PC-9 (cell line): ENCODE measurements around the gene SERINC4. TPM values are rescaled to one million over a fixed set of nuclear protein-coding genes. Genes with fewer than 3 reads are reported as not detected.

Experiments
- BruUV-seq: library from RNA; stranded (reverse); fragments of 400-500 nt; replicated peaks from 2 replicates; lab custom pipeline; 2021; lab: Mats Ljungman, UMichigan
- CTCF ChIA-PET: fragments of 300-600 bp; sonication (Branson Sonifier 250); formaldehyde crosslinking; loops from one replicate; lab custom pipeline; 2022; ENCODE audit warnings: antibody characterized with exemption; lab: Charles Lee
- POLR2A ChIA-PET: fragments of 300-600 bp; sonication (Branson Sonifier 250); formaldehyde crosslinking; loops from one replicate; lab custom pipeline; 2022; ENCODE audit warnings: antibody characterized with exemption; ENCODE audit not compliant: unreplicated experiment; lab: Charles Lee
- DNase-seq, 2 experiments: peaks; one replicate each; pipeline versions ENCODE4 v3.0.0 to v3.0.0-alpha.2; 2015 to 2022; ENCODE audit warnings: mixed read lengths in 1 of 2
- H2AFZ ChIP-seq: fragments of 200-600 bp; sonication (generic); 2 replicates; pipeline ENCODE4 v1.8.1; 2017; ENCODE audit warnings: antibody characterized with exemption
- H3F3A ChIP-seq: fragments of 200-600 bp; sonication (generic); 2 replicates; pipeline ENCODE4 v1.8.1; 2017; ENCODE audit warnings: antibody characterized with exemption, mild to moderate bottlenecking, low read depth; ENCODE audit not compliant: insufficient read depth
- H3K27ac ChIP-seq: fragments of 200-600 bp; sonication (generic); 2 replicates; pipeline ENCODE4 v1.6.1; 2016; ENCODE audit warnings: mixed run types
- H3K27me3 ChIP-seq: fragments of 200-600 bp; sonication (generic); 2 replicates; pipeline ENCODE4 v1.6.1; 2016; ENCODE audit warnings: low read depth, mixed run types; ENCODE audit not compliant: insufficient read depth
- H3K36me3 ChIP-seq: fragments of 200-600 bp; sonication (generic); 2 replicates; pipeline ENCODE4 v1.6.1; 2016; ENCODE audit warnings: low read depth, mixed run types
- H3K4me1 ChIP-seq: fragments of 200-600 bp; sonication (generic); replicated peaks from 2 replicates; pipeline ENCODE4 v1.6.1; 2016; ENCODE audit warnings: mixed run types; ENCODE audit not compliant: insufficient read depth
- H3K4me2 ChIP-seq: fragments of 200-600 bp; sonication (generic); 2 replicates; pipeline ENCODE4 v1.6.1; 2017; ENCODE audit warnings: mixed run types
- H3K4me3 ChIP-seq: fragments of 200-600 bp; sonication (generic); 2 replicates; pipeline ENCODE4 v1.6.1; 2016; ENCODE audit warnings: mixed run types
- H3K79me2 ChIP-seq: fragments of 200-600 bp; sonication (generic); 2 replicates; pipeline ENCODE4 v1.6.1; 2017; ENCODE audit warnings: low read depth, mixed run types
- H3K9me2 ChIP-seq: fragments of 200-600 bp; sonication (generic); 2 replicates; pipeline ENCODE4 v1.8.1; 2017; ENCODE audit warnings: mild to moderate bottlenecking; ENCODE audit not compliant: insufficient read depth
- H3K9me3 ChIP-seq: fragments of 200-600 bp; sonication (generic); 2 replicates; pipeline ENCODE4 v1.8.1; 2016; ENCODE audit warnings: low read depth; ENCODE audit not compliant: insufficient read depth
- H4K20me1 ChIP-seq: fragments of 200-600 bp; sonication (generic); 2 replicates; pipeline ENCODE4 v1.8.1; 2017; ENCODE audit not compliant: insufficient read depth
- CTCF ChIP-seq: fragments of 200-600 bp; sonication (generic); conservative IDR thresholded peaks from 2 replicates; pipeline ENCODE4 v1.6.1; 2017; ENCODE audit warnings: mixed run types, antibody characterized with exemption, mild to moderate bottlenecking, moderate library complexity
- EZH2 ChIP-seq: fragments of 200-600 bp; sonication (generic); IDR thresholded peaks from 2 replicates; pipeline ENCODE4 v1.8.0; 2017; ENCODE audit warnings: antibody characterized with exemption, low read depth
- intact Hi-C: fragments of 100-400 bp; cut with micrococcal nuclease; formaldehyde crosslinking; loops from one replicate; pipeline ENCODE4 v1.10.0; 2022; ENCODE audit not compliant: unreplicated experiment
- total RNA-seq: library from RNA; stranded (reverse); gene quantifications from 2 replicates; pipeline ENCODE4 v1.2.3, GENCODE V29; 2021

The SERINC4 gene
- total RNA-seq, 1 experiment from 2014 or later, result 0.46 TPM

GRCh38 chr15:43799209-43799944 lies 643 bp downstream of the SERINC4 start:
- no peak overlapping the region for H3K4me2 ChIP-seq
- H4K20me1 ChIP-seq, result no peaks in the 10 kb centered on the region
- intact Hi-C loops, result no loop called here
- H3F3A ChIP-seq, result peaks cover 32% of the 10 kb centered on the region; the same call in 1 of the 2 replicates
- H3K27me3 ChIP-seq, result no peaks in the 10 kb centered on the region
- H3K4me3 ChIP-seq, result no peak overlapping the region
- H3K4me1 ChIP-seq, result peaks cover 14% of the 10 kb centered on the region
- H3K27ac ChIP-seq, result no peak overlapping the region
- ChIA-PET POLR2A (no interaction called here), CTCF (no interaction called here)
- TF ChIP-seq EZH2 (no peak), CTCF (no peak)
- BruUV-seq, result no TSS peak
- H3K9me2 ChIP-seq, result no peaks in the 10 kb centered on the region
- peaks cover 10% of the 10 kb centered on the region for H3K36me3 ChIP-seq
- peaks cover 28% of the 10 kb centered on the region for H3K79me2 ChIP-seq
- H3K9me3 ChIP-seq, result no peaks in the 10 kb centered on the region
- H2AFZ ChIP-seq, result no peak overlapping the region
- no peak for DNase-seq

- ChIA-PET POLR2A (interaction anchor here (0.6 kb wide), 1 partner anchor 20 kb away, joined by 6 read pairs; the partner anchor contains the start of gene ELL3), CTCF (no interaction called here)
- peaks cover 43% of the 10 kb centered on the region for H3K79me2 ChIP-seq
Measured at GRCh38 chr15:43796566-43796965, 3.5 kb downstream of the SERINC4 start.

GRCh38 chr15:43795997-43796396 lies 4.0 kb downstream of the SERINC4 start:
- H2AFZ ChIP-seq, result no peak overlapping the region
- CTCF ChIA-PET, result no interaction called here
- DNase-seq, result no peak
- peaks cover 37% of the 10 kb centered on the region for H3K79me2 ChIP-seq
- peaks cover 13% of the 10 kb centered on the region for H3K36me3 ChIP-seq
- H3K27me3 ChIP-seq, result no peaks in the 10 kb centered on the region
- H3K4me2 ChIP-seq, result no peak overlapping the region
- no peaks in the 10 kb centered on the region for H3K9me2 ChIP-seq
- no peak overlapping the region for H3K4me3 ChIP-seq
- BruUV-seq, result no TSS peak
- TF ChIP-seq CTCF (no peak), EZH2 (no peak)
- no peaks in the 10 kb centered on the region for H3K9me3 ChIP-seq
- peaks cover 32% of the 10 kb centered on the region; the same call in 1 of the 2 replicates for H3F3A ChIP-seq
- H3K4me1 ChIP-seq, result peaks cover 13% of the 10 kb centered on the region
- no peaks in the 10 kb centered on the region for H4K20me1 ChIP-seq
- no peak overlapping the region for H3K27ac ChIP-seq
- POLR2A ChIA-PET, result no interaction called here
- intact Hi-C loops, result no loop called here

More at GRCh38 chr15:43796566-43796965, 3.5 kb downstream of the SERINC4 start:
- intact Hi-C loops, result no loop called here
- peaks cover 17% of the 10 kb centered on the region for H3K4me1 ChIP-seq
- H4K20me1 ChIP-seq, result no peaks in the 10 kb centered on the region
- TF ChIP-seq EZH2, result no peak
- TF ChIP-seq CTCF, result no peak
- no peak overlapping the region for H2AFZ ChIP-seq
- H3K9me3 ChIP-seq, result no peaks in the 10 kb centered on the region
- H3K4me3 ChIP-seq, result no peak overlapping the region
- H3K9me2 ChIP-seq, result no peaks in the 10 kb centered on the region
- no peak overlapping the region for H3K27ac ChIP-seq
- BruUV-seq, result no TSS peak
- DNase-seq, result no peak
- H3K36me3 ChIP-seq, result peaks cover 13% of the 10 kb centered on the region
- peaks cover 32% of the 10 kb centered on the region; the same call in 1 of the 2 replicates for H3F3A ChIP-seq
- no peaks in the 10 kb centered on the region for H3K27me3 ChIP-seq
- no peak overlapping the region for H3K4me2 ChIP-seq
